DOHH2 (cell line): ENCODE data around the gene CLHC1.

Experiments used
- CTCF ChIP-seq: fragments of 200-600 bp; sonication (generic); IDR thresholded peaks from one replicate; pipeline ENCODE4 v1.5.1; 2014; ENCODE audit warnings: antibody characterized with exemption, mild to moderate bottlenecking, low read depth, low read length; ENCODE audit not compliant: poor library complexity, severe bottlenecking
- EZH2phosphoT487 ChIP-seq: fragments of 200-600 bp; sonication (generic); IDR thresholded peaks from 2 replicates; pipeline ENCODE4 v1.6.1; 2017; ENCODE audit warnings: borderline replicate concordance, mild to moderate bottlenecking, antibody characterized with exemption, low read length, moderate library complexity, mixed read lengths

- TF ChIP-seq EZH2phosphoT487 = no peak
- TF ChIP-seq CTCF = no peak
Observed at GRCh38 chr2:55231546-55232083, 478 bp downstream of the CLHC1 start.
